Measurements from ENCODE around the gene PDE4DIP.
"Not testable (repeated sequence)": the region's sequence is repeated elsewhere in the genome, so short reads cannot be mapped to it uniquely, and the experiment has no call there.

GRCh38 chr1:148828531-148828930 lies 15.7 kb upstream of the PDE4DIP start:
- not testable (repeated sequence) for TF ChIP-seq CTCF (conservative IDR thresholded peaks at IDR 0.05; ENCODE audit: low read length); EZH2phosphoT487 (IDR thresholded peaks at IDR 0.05; ENCODE audit: borderline replicate concordance, low read depth, low read length)
